CD4-positive, alpha-beta T cell treated with Interleukin-6 at 100 ng/mL for 8 hours (primary cell): ENCODE data around the gene PKN1.
"Not testable (repeated sequence)": the region's sequence is repeated elsewhere in the genome, so short reads cannot be mapped to it uniquely, and the experiment has no call there.

Experiments
- DNase-seq: peaks from one replicate; pipeline ENCODE4 v3.0.0-alpha.2; 2020; ENCODE audit warnings: mixed read lengths, low spot score

The PKN1 gene

GRCh38 chr19:14432791-14433553 is at the start of gene PKN1:
Gene PKN1 (plus strand): TSS chr19:14433306. CDS start chr19:14433522, 216 bp downstream.
- peak; percentile 23 for DNase-seq

GRCh38 chr19:14383661-14384555 is 49.2 kb upstream of the PKN1 start:
- DNase-seq = peak; percentile 55

- no peak for DNase-seq
These were observed 47.6 kb upstream of the PKN1 start for GRCh38 chr19:14385492-14385891.

- DNase-seq = no peak
These were observed 42.6 kb upstream of the PKN1 start for GRCh38 chr19:14390548-14390947.

- DNase-seq = no peak
These were observed 41.8 kb upstream of the PKN1 start for GRCh38 chr19:14391156-14391821.

GRCh38 chr19:14393329-14393728 is 39.8 kb upstream of the PKN1 start:
- DNase-seq = no peak

- DNase-seq = no peak
These were observed 38.9 kb upstream of the PKN1 start for GRCh38 chr19:14394167-14394566.

GRCh38 chr19:14395262-14395661 is 37.8 kb upstream of the PKN1 start:
- DNase-seq = no peak

- no peak for DNase-seq
These were observed 37.3 kb upstream of the PKN1 start for GRCh38 chr19:14395710-14396336.

- DNase-seq = not testable (repeated sequence)
These were observed 36.4 kb upstream of the PKN1 start for GRCh38 chr19:14396730-14397129.

- not testable (repeated sequence) for DNase-seq
These were observed 35.9 kb upstream of the PKN1 start for GRCh38 chr19:14397168-14397567.

GRCh38 chr19:14400951-14401431 is 32.1 kb upstream of the PKN1 start:
- DNase-seq = no peak

- no peak for DNase-seq
These were observed 31.5 kb upstream of the PKN1 start for GRCh38 chr19:14401468-14402195.

GRCh38 chr19:14402332-14403144 is 30.6 kb upstream of the PKN1 start:
- DNase-seq = no peak

- not testable (repeated sequence) for DNase-seq
These were observed 29.8 kb upstream of the PKN1 start for GRCh38 chr19:14403145-14403930.

- no peak for DNase-seq
These were observed 28.8 kb upstream of the PKN1 start for GRCh38 chr19:14404312-14404711.

GRCh38 chr19:14405380-14405757 is 27.7 kb upstream of the PKN1 start:
- DNase-seq = no peak

GRCh38 chr19:14405758-14406644 is 27.1 kb upstream of the PKN1 start:
- DNase-seq = peak; percentile 80
